GM12874 (cell line): ENCODE results near the gene ZNF582.

Experiments
- TF ChIP-seq, protein P1 (sequence below): IDR thresholded peaks from 2 replicates; pipeline ENCODE4 v1.5.1; 2011; ENCODE audit warnings: low read depth, mild to moderate bottlenecking, control low read depth, low read length, moderate library complexity; ENCODE audit not compliant: insufficient read depth

Gene ZNF582

DNA sequence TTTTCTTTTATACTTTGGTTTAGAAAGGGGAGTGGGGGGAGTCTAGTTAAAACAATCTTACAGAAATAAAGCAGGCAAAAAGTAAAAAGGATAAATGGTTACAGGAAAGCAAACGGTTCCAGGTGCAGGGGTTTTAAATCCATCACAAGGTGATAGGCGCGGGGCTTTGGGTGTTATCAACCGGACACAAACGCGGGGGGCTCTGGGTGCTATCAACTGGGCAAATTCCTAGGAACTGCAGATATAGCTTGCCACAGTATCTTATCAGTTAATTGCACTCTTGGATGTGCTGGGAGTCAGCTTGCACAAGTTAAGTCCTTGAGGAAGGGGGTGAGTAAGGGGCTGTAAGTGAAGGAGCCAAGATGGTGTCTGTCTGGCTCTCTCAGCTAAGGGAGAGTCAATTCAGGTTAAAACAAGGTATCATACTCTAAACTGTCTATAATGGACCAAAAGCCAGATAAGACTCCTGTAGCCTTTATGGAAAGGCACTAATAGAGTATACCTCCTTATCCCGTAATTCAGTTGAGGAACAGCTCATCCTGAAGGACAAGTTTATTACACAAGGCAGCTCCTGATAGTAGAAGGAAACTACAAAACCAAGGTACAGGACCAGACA, 46.1 kb downstream of the ZNF582 start:
- TF ChIP-seq, protein P1, sequence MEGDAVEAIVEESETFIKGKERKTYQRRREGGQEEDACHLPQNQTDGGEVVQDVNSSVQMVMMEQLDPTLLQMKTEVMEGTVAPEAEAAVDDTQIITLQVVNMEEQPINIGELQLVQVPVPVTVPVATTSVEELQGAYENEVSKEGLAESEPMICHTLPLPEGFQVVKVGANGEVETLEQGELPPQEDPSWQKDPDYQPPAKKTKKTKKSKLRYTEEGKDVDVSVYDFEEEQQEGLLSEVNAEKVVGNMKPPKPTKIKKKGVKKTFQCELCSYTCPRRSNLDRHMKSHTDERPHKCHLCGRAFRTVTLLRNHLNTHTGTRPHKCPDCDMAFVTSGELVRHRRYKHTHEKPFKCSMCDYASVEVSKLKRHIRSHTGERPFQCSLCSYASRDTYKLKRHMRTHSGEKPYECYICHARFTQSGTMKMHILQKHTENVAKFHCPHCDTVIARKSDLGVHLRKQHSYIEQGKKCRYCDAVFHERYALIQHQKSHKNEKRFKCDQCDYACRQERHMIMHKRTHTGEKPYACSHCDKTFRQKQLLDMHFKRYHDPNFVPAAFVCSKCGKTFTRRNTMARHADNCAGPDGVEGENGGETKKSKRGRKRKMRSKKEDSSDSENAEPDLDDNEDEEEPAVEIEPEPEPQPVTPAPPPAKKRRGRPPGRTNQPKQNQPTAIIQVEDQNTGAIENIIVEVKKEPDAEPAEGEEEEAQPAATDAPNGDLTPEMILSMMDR = no peak

DNA sequence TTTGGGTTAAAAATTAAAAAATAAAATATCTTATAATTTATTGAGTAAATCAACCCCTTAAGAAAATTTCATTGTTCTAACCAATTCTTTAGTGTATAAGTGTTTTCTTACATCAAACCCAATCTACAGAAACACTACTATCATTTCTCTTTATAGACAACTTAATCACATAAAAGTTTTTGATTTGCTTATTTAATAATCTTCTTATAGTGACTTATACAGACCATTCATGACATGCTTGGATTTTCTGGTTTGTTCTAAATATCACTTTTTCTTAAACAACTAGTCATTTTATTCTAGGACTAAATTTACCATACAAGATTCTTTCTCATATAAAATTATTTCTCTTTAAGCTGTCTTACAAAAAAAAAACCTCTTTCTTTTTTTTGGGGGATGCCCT, 51.4 kb downstream of the ZNF582 start:
- TF ChIP-seq, protein P1 = no peak

DNA sequence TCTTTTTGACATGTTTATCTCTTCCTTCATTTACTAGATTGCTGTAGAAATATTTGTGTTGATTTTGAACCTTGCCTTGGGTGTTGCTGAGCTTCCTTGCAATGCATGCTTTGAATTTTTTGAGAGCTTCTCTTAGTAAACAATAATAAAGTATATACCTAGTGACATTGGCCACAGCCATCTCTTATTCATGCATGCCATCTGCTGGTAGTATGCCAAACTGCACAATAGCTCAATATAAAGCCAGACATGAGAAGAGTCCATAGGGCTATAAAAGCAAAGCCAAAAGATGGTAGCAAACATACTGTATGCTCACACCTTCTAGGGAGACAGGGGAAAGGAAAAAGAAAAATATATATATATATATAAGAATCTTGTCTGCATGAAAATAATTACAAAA, 59.8 kb downstream of the ZNF582 start:
- TF ChIP-seq, protein P1 = peak; percentile 63
